K562 (cell line): ENCODE measurements around the gene ENOSF1. TPM values are rescaled to one million over a fixed set of nuclear protein-coding genes. Genes with fewer than 3 reads are reported as not detected.
"Not testable (repeated sequence)": the region's sequence is repeated elsewhere in the genome, so short reads cannot be mapped to it uniquely, and the experiment has no call there.

Source experiments
- ATAC-seq: fragments of 200-7000 bp; cut with Tn5 transposase; 3 replicates; pipeline ENCODE4 v1.9.1; 2020; ENCODE audit warnings: moderate library complexity
- BruUV-seq: library from RNA; stranded (reverse); fragments of 400-500 nt; replicated peaks from 2 replicates; lab custom pipeline; 2021; lab: Mats Ljungman, UMichigan
- CTCF ChIA-PET: fragments of 300-600 bp; formaldehyde crosslinking; extraction: SDS; loops from one replicate; lab custom pipeline; 2021; ENCODE audit warnings: low intra/inter-chr PET ratio; lab: Yijun Ruan, JAX
- POLR2A ChIA-PET: fragments of 300-600, 350-650 bp; sonication (Branson Sonifier 250); formaldehyde crosslinking; extraction: SDS; loops from one replicate; lab custom pipeline; 2021; ENCODE audit warnings: antibody characterized with exemption, inconsistent platforms; lab: Yijun Ruan, JAX
- DNase-seq, 4 experiments: peaks; one replicate each; pipeline versions ENCODE4 v3.0.0 to v3.0.0-alpha.2; 2011 to 2018; ENCODE audit warnings: low spot score in 3 of 4, mixed read lengths in 3 of 4; ENCODE audit errors: extremely low read depth in 1 of 4
- FAIRE-seq: peaks from 2 replicates; lab custom pipeline; 2011; peaks lifted over from hg19 to GRCh38; lab: Jason Lieb, UNC
- H2AFZ ChIP-seq: 2 replicates; pipeline ENCODE4 v1.6.0; 2011; ENCODE audit warnings: low read depth, low read length, control low read depth, inconsistent platforms
- H3K27ac ChIP-seq: fragments of 200-600 bp; 3 replicates; pipeline ENCODE4 v1.8.0; 2011; ENCODE audit warnings: low read depth, mild to moderate bottlenecking, control low read depth, inconsistent platforms, low read length, moderate library complexity, mixed read lengths; ENCODE audit errors: extremely low read depth
- H3K27me3 ChIP-seq, 2 experiments: fragments of 300-600 bp in 1 of 2; 2 replicates in 1 of 2; 3 replicates in 1 of 2; pipeline versions ENCODE4 v1.6.0 to v1.8.0; 2011; ENCODE audit warnings: inconsistent platforms in 2 of 2, low read length in 2 of 2, mild to moderate bottlenecking in 1 of 2, mixed read lengths in 1 of 2, moderate library complexity in 1 of 2; ENCODE audit not compliant: control insufficient read depth in 2 of 2, insufficient read depth in 2 of 2
- H3K36me3 ChIP-seq: fragments of 300-600 bp; 3 replicates; pipeline ENCODE4 v1.8.0; 2011; ENCODE audit warnings: mild to moderate bottlenecking, low read length, inconsistent platforms; ENCODE audit not compliant: control insufficient read depth, insufficient read depth
- H3K4me1 ChIP-seq, 2 experiments: fragments of 200-600 bp in 1 of 2; replicated peaks in 1 of 2; 2 replicates in 1 of 2; 3 replicates in 1 of 2; pipeline versions ENCODE4 v1.5.1 to v1.8.0; 2011; ENCODE audit warnings: inconsistent platforms in 2 of 2, low read length in 2 of 2, mild to moderate bottlenecking in 1 of 2, mixed read lengths in 1 of 2, moderate library complexity in 1 of 2; ENCODE audit not compliant: control insufficient read depth in 2 of 2, insufficient read depth in 2 of 2
- H3K4me2 ChIP-seq: 2 replicates; pipeline ENCODE4 v1.6.1; 2011; ENCODE audit warnings: low read length, control low read depth, inconsistent platforms, mixed read lengths; ENCODE audit not compliant: insufficient read depth
- H3K4me3 ChIP-seq: fragments of 200-600 bp; sonication (generic), shearing (Covaris generic); 2 replicates; pipeline ENCODE4 v1.5.1; 2016; ENCODE audit warnings: control low read depth, inconsistent platforms
- H3K79me2 ChIP-seq: fragments of 200-600 bp; 3 replicates; pipeline ENCODE4 v1.8.0; 2011; ENCODE audit warnings: low read length, inconsistent platforms; ENCODE audit not compliant: control insufficient read depth, insufficient read depth
- H3K9ac ChIP-seq, 2 experiments: 2 replicates each; pipeline versions ENCODE4 v1.6.0 to v1.6.1; 2011; ENCODE audit warnings: low read depth in 2 of 2, low read length in 2 of 2, control low read depth in 1 of 2, inconsistent platforms in 1 of 2, mild to moderate bottlenecking in 1 of 2, mixed read lengths in 1 of 2; ENCODE audit not compliant: insufficient read depth in 1 of 2
- H3K9me1 ChIP-seq: one replicate; pipeline ENCODE4 v1.6.0; 2011; ENCODE audit warnings: inconsistent platforms, mild to moderate bottlenecking, low read length, moderate library complexity; ENCODE audit not compliant: control insufficient read depth, insufficient read depth
- H3K9me3 ChIP-seq: replicated peaks from 2 replicates; pipeline ENCODE4 v1.5.1; 2011; ENCODE audit warnings: low read depth, low read length, inconsistent platforms; ENCODE audit not compliant: control insufficient read depth, insufficient read depth
- H4K20me1 ChIP-seq: replicated peaks from 2 replicates; pipeline ENCODE4 v1.6.1; 2011; ENCODE audit warnings: low read length, inconsistent platforms, mixed read lengths; ENCODE audit not compliant: control insufficient read depth, insufficient read depth
- CBFA2T2 ChIP-seq: fragments of 450-650 bp; conservative IDR thresholded peaks from 2 replicates; pipeline ENCODE4 v1.6.1; 2017; ENCODE audit warnings: mild to moderate bottlenecking
- CBFA2T3 ChIP-seq: fragments of 450-650 bp; IDR thresholded peaks from 2 replicates; pipeline ENCODE4 v1.6.1; 2017
- NCOR1 ChIP-seq: fragments of 450-650 bp; IDR thresholded peaks from 2 replicates; pipeline ENCODE4 v1.6.1; 2016; ENCODE audit warnings: mild to moderate bottlenecking, moderate library complexity
- TCF3 ChIP-seq: sonication (generic); formaldehyde crosslinking; IDR thresholded peaks from 2 replicates; pipeline ENCODE4 v1.4.0; 2020; ENCODE audit warnings: mild to moderate bottlenecking, missing genetic modification reagents
- USF2 ChIP-seq: sonication (generic); formaldehyde crosslinking; IDR thresholded peaks from 2 replicates; pipeline ENCODE4 v1.5.0; 2020; ENCODE audit warnings: missing genetic modification reagents
- ZNF384 ChIP-seq: IDR thresholded peaks from 2 replicates; pipeline ENCODE4 v1.6.1; 2012; ENCODE audit warnings: low read depth, low read length, improper control_type of control experiment
- WGBS: fragments of 100-300 bp; shearing (Covaris generic); methylation state at CpG from one replicate; pipeline ENCODE4 v1.1.6; 2016; ENCODE audit warnings: low coverage, mixed read lengths; ENCODE audit not compliant: insufficient coverage; ENCODE audit errors: missing lambda C conversion rate; 5-methylcytosine and 5-hydroxymethylcytosine counted together
- in situ Hi-C: fragments of 300-500 bp; cut with MboI; formaldehyde crosslinking; loops from 4 replicates; pipeline ENCODE4 v1.15.0; 2018; ENCODE audit warnings: inconsistent platforms, mixed read lengths
- intact Hi-C: fragments of 100-400 bp; cut with micrococcal nuclease; formaldehyde crosslinking; loops from 2 replicates; pipeline ENCODE4 v1.14.2; 2022
- polyA plus RNA-seq, 8 experiments: library from polyadenylated mRNA; depleted of rRNA in 4 of 8; stranded (reverse) in 5 of 8; unstranded in 3 of 8; fragments of >200 nt; fragmentation: Nextera tagmentation in 2 of 8; fragmentation: Illumina TruSeq in 1 of 8; extraction: Ambion mirVana in 2 of 8; extraction: Trizol in 1 of 8; gene quantifications; 2 replicates each; pipeline versions ENCODE4 v1.2.1 to v1.2.3, GENCODE V29; 2011 to 2014; ENCODE audit warnings: inconsistent platforms in 1 of 8, missing spikeins in 1 of 8
- total RNA-seq, 7 experiments: library from RNA; depleted of rRNA in 6 of 7; stranded (reverse); fragments of >200 nt in 6 of 7; fragmentation: Illumina TruSeq in 2 of 7; extraction: Trizol in 2 of 7; gene quantifications; 2 replicates each; pipeline versions ENCODE4 v1.2.1 to v1.2.3, GENCODE V29; 2011 to 2021; ENCODE audit warnings: low replicate concordance in 1 of 7

ENOSF1 gene
- total and polyA plus RNA-seq, 9 of the 15 experiments (the other 6 are each of a cell fraction or from before 2014, with no cell fraction given): 15.5 to 66.4 (median 46.5) TPM

GRCh38 chr18:682416-682815, 30.0 kb downstream of the ENOSF1 start:
- H3K4me3 ChIP-seq, intact Hi-C loops, FAIRE-seq, ATAC-seq, H3K27ac ChIP-seq, BruUV-seq, H3K27me3 ChIP-seq, H2AFZ ChIP-seq, H3K4me2 ChIP-seq, H4K20me1 ChIP-seq, in situ Hi-C loops, H3K9me1 ChIP-seq, H3K79me2 ChIP-seq, H3K9me3 ChIP-seq, H3K9ac ChIP-seq: not testable (repeated sequence)
- DNase-seq: peak in 1 of 4 experiments; percentile 37
- TF ChIP-seq USF2 (CRISPR knock-in tag) (peak; percentile 23; the same call in 1 of the 2 replicates), ZNF384 (0 out of 2 replicates have a peak, but pooled peaks have one; percentile 24), NCOR1 (0 out of 2 replicates have a peak, but pooled peaks have one; percentile 4), CBFA2T3 (peak; percentile 52; the same call in 1 of the 2 replicates), TCF3 (CRISPR knock-in tag) (peak; percentile 42), CBFA2T2 (0 out of 2 replicates have a peak, but pooled peaks have one; percentile 20)
- H3K4me1 ChIP-seq: peaks cover 0 to 18% of the 10 kb centered on the region in 2 experiments; a peak in 3 of 5 replicates
- WGBS: 53% methylated on average over 9 of the region's 9 CpGs
- ChIA-PET CTCF (interaction anchor here (0.7 kb wide), 1 partner anchor 11 kb away, joined by 4 read pairs; no protein-coding TSS in a partner anchor), POLR2A (interaction anchor here (0.7 to 3.0 kb wide), 5 partner anchors 9 to 116 kb away, joined by 3 to 12 read pairs (median 9); no protein-coding TSS in a partner anchor)
- peaks cover 86% of the 10 kb centered on the region; the same call in 2 of the 3 replicates for H3K36me3 ChIP-seq
